ENCODE results near the gene CYP4Z1.
"Not testable (repeated sequence)": the region's sequence is repeated elsewhere in the genome, so short reads cannot be mapped to it uniquely, and the experiment has no call there.

Gene CYP4Z1

GRCh38 chr1:47069080-47069479 lies 2.0 kb downstream of the CYP4Z1 start:
- not testable (repeated sequence) for H3K9me3 ChIP-seq (ENCODE audit: control insufficient read depth, low read length); H3K36me3 ChIP-seq (ENCODE audit: control insufficient read depth, insufficient read depth, low read length); H3K27me3 ChIP-seq (ENCODE audit: control insufficient read depth, insufficient read depth, low read length, poor library complexity, severe bottlenecking); H3K27ac ChIP-seq (ENCODE audit: insufficient read depth, low read depth, low read length, poor library complexity, severe bottlenecking); H3K4me1 ChIP-seq (ENCODE audit: control insufficient read depth, insufficient read depth, low read length); H3K4me3 ChIP-seq (ENCODE audit: insufficient read depth, low read depth, low read length)
- 86 to 91% methylated on average over 4 of the region's 4 CpGs for WGBS, 2 experiments

GRCh38 chr1:47069509-47069908 lies 2.5 kb downstream of the CYP4Z1 start:
- H3K36me3 ChIP-seq (ENCODE audit: control insufficient read depth, insufficient read depth, low read length); H3K4me3 ChIP-seq (ENCODE audit: insufficient read depth, low read depth, low read length); H3K27me3 ChIP-seq (ENCODE audit: control insufficient read depth, insufficient read depth, low read length, poor library complexity, severe bottlenecking); H3K27ac ChIP-seq (ENCODE audit: insufficient read depth, low read depth, low read length, poor library complexity, severe bottlenecking); H3K4me1 ChIP-seq (ENCODE audit: control insufficient read depth, insufficient read depth, low read length); H3K9me3 ChIP-seq (ENCODE audit: control insufficient read depth, low read length): not testable (repeated sequence)

- not testable (repeated sequence) for H3K36me3 ChIP-seq (ENCODE audit: control insufficient read depth, insufficient read depth, low read length); H3K9me3 ChIP-seq (ENCODE audit: control insufficient read depth, low read length); H3K27me3 ChIP-seq (ENCODE audit: control insufficient read depth, insufficient read depth, low read length, poor library complexity, severe bottlenecking); H3K27ac ChIP-seq (ENCODE audit: insufficient read depth, low read depth, low read length, poor library complexity, severe bottlenecking); H3K4me3 ChIP-seq (ENCODE audit: insufficient read depth, low read depth, low read length); H3K4me1 ChIP-seq (ENCODE audit: control insufficient read depth, insufficient read depth, low read length)
- 0% methylated on average over 2 of the region's 3 CpGs for WGBS, 2 experiments
Measured at GRCh38 chr1:47089356-47089755, 22.3 kb downstream of the CYP4Z1 start.

- H3K27me3 ChIP-seq (ENCODE audit: control insufficient read depth, insufficient read depth, low read length, poor library complexity, severe bottlenecking); H3K4me3 ChIP-seq (ENCODE audit: insufficient read depth, low read depth, low read length); H3K36me3 ChIP-seq (ENCODE audit: control insufficient read depth, insufficient read depth, low read length); H3K4me1 ChIP-seq (ENCODE audit: control insufficient read depth, insufficient read depth, low read length); H3K27ac ChIP-seq (ENCODE audit: insufficient read depth, low read depth, low read length, poor library complexity, severe bottlenecking); H3K9me3 ChIP-seq (ENCODE audit: control insufficient read depth, low read length): not testable (repeated sequence)
- WGBS, 2 experiments, result 32 to 35% methylated on average over 3 of the region's 3 CpGs
Measured at GRCh38 chr1:47091476-47091875, 24.4 kb downstream of the CYP4Z1 start.

GRCh38 chr1:47104816-47105215 lies 37.8 kb downstream of the CYP4Z1 start:
- H3K4me1 ChIP-seq (ENCODE audit: control insufficient read depth, insufficient read depth, low read length), result no peaks in the 10 kb centered on the region
- H3K36me3 ChIP-seq (ENCODE audit: control insufficient read depth, insufficient read depth, low read length), result no peaks in the 10 kb centered on the region
- no peak overlapping the region for H3K4me3 ChIP-seq (ENCODE audit: insufficient read depth, low read depth, low read length)
- H3K27me3 ChIP-seq (ENCODE audit: control insufficient read depth, insufficient read depth, low read length, poor library complexity, severe bottlenecking), result no peaks in the 10 kb centered on the region
- WGBS, 2 experiments, result 90 to 97% methylated on average over 3 of the region's 3 CpGs
- no peak overlapping the region for H3K27ac ChIP-seq (ENCODE audit: insufficient read depth, low read depth, low read length, poor library complexity, severe bottlenecking)
- H3K9me3 ChIP-seq (ENCODE audit: control insufficient read depth, low read length), result no peaks in the 10 kb centered on the region

- H3K36me3 ChIP-seq (ENCODE audit: control insufficient read depth, insufficient read depth, low read length), result no peaks in the 10 kb centered on the region
- H3K27me3 ChIP-seq (ENCODE audit: control insufficient read depth, insufficient read depth, low read length, poor library complexity, severe bottlenecking), result no peaks in the 10 kb centered on the region
- H3K4me3 ChIP-seq (ENCODE audit: insufficient read depth, low read depth, low read length), result no peak overlapping the region
- 98 to 100% methylated on average over 2 of the region's 3 CpGs for WGBS, 2 experiments
- no peaks in the 10 kb centered on the region for H3K4me1 ChIP-seq (ENCODE audit: control insufficient read depth, insufficient read depth, low read length)
- no peaks in the 10 kb centered on the region for H3K9me3 ChIP-seq (ENCODE audit: control insufficient read depth, low read length)
- H3K27ac ChIP-seq (ENCODE audit: insufficient read depth, low read depth, low read length, poor library complexity, severe bottlenecking), result no peak overlapping the region
Measured at GRCh38 chr1:47106792-47107191, 39.8 kb downstream of the CYP4Z1 start.

- 66% methylated on average over 7 of the region's 10 CpGs for WGBS, 2 experiments
- H3K4me1 ChIP-seq (ENCODE audit: control insufficient read depth, insufficient read depth, low read length); H3K4me3 ChIP-seq (ENCODE audit: insufficient read depth, low read depth, low read length); H3K27ac ChIP-seq (ENCODE audit: insufficient read depth, low read depth, low read length, poor library complexity, severe bottlenecking); H3K36me3 ChIP-seq (ENCODE audit: control insufficient read depth, insufficient read depth, low read length); H3K27me3 ChIP-seq (ENCODE audit: control insufficient read depth, insufficient read depth, low read length, poor library complexity, severe bottlenecking); H3K9me3 ChIP-seq (ENCODE audit: control insufficient read depth, low read length): not testable (repeated sequence)
Measured at GRCh38 chr1:47107851-47108574, 41.0 kb downstream of the CYP4Z1 start.

- not testable (repeated sequence) for H3K27me3 ChIP-seq (ENCODE audit: control insufficient read depth, insufficient read depth, low read length, poor library complexity, severe bottlenecking); H3K4me3 ChIP-seq (ENCODE audit: insufficient read depth, low read depth, low read length); H3K9me3 ChIP-seq (ENCODE audit: control insufficient read depth, low read length); H3K4me1 ChIP-seq (ENCODE audit: control insufficient read depth, insufficient read depth, low read length); H3K36me3 ChIP-seq (ENCODE audit: control insufficient read depth, insufficient read depth, low read length); H3K27ac ChIP-seq (ENCODE audit: insufficient read depth, low read depth, low read length, poor library complexity, severe bottlenecking)
Measured at GRCh38 chr1:47109482-47109881, 42.5 kb downstream of the CYP4Z1 start.

- Histone ChIP-seq H3K27me3 (ENCODE audit: control insufficient read depth, insufficient read depth, low read length, poor library complexity, severe bottlenecking) (no peaks in the 10 kb centered on the region), H3K4me1 (ENCODE audit: control insufficient read depth, insufficient read depth, low read length) (no peaks in the 10 kb centered on the region), H3K36me3 (ENCODE audit: control insufficient read depth, insufficient read depth, low read length) (no peaks in the 10 kb centered on the region), H3K4me3 (ENCODE audit: insufficient read depth, low read depth, low read length) (no peak overlapping the region), H3K9me3 (ENCODE audit: control insufficient read depth, low read length) (no peaks in the 10 kb centered on the region), H3K27ac (ENCODE audit: insufficient read depth, low read depth, low read length, poor library complexity, severe bottlenecking) (no peak overlapping the region)
- 44 to 76% methylated on average over 2 to 4 of the region's 4 CpGs for WGBS, 2 experiments
Measured at GRCh38 chr1:47113178-47113577, 46.1 kb downstream of the CYP4Z1 start.

GRCh38 chr1:47121039-47121438 lies 54.0 kb downstream of the CYP4Z1 start:
- H3K4me1 ChIP-seq (ENCODE audit: control insufficient read depth, insufficient read depth, low read length); H3K27me3 ChIP-seq (ENCODE audit: control insufficient read depth, insufficient read depth, low read length, poor library complexity, severe bottlenecking); H3K36me3 ChIP-seq (ENCODE audit: control insufficient read depth, insufficient read depth, low read length); H3K27ac ChIP-seq (ENCODE audit: insufficient read depth, low read depth, low read length, poor library complexity, severe bottlenecking); H3K4me3 ChIP-seq (ENCODE audit: insufficient read depth, low read depth, low read length); H3K9me3 ChIP-seq (ENCODE audit: control insufficient read depth, low read length): not testable (repeated sequence)
- 88% methylated on average over 1 of the region's 1 CpG for WGBS, 2 experiments

GRCh38 chr1:47124834-47125233 lies 57.8 kb downstream of the CYP4Z1 start:
- H3K4me1 ChIP-seq (ENCODE audit: control insufficient read depth, insufficient read depth, low read length); H3K4me3 ChIP-seq (ENCODE audit: insufficient read depth, low read depth, low read length); H3K9me3 ChIP-seq (ENCODE audit: control insufficient read depth, low read length); H3K36me3 ChIP-seq (ENCODE audit: control insufficient read depth, insufficient read depth, low read length); H3K27ac ChIP-seq (ENCODE audit: insufficient read depth, low read depth, low read length, poor library complexity, severe bottlenecking); H3K27me3 ChIP-seq (ENCODE audit: control insufficient read depth, insufficient read depth, low read length, poor library complexity, severe bottlenecking): not testable (repeated sequence)
